HG03565 (cell line): Measurements from ENCODE around the gene CEMP1.
"Not testable (repeated sequence)": the region's sequence is repeated elsewhere in the genome, so short reads cannot be mapped to it uniquely, and the experiment has no call there.

Experiments
- ATAC-seq: cut with Tn5 transposase; IDR thresholded peaks from one replicate; pipeline ENCODE4 v1.9.1; 2021; ENCODE audit warnings: mild to moderate bottlenecking, moderate library complexity; ENCODE audit not compliant: unreplicated experiment

CEMP1 gene

GRCh38 chr16:2531371-2531695 is at the start of gene CEMP1:
Gene CEMP1, minus strand, starts transcription at chr16:2531408. Its CDS starts 335 bp downstream, at chr16:2531073.
- no peak for ATAC-seq

GRCh38 chr16:2580818-2581217 is 49.6 kb upstream of the CEMP1 start:
- not testable (repeated sequence) for ATAC-seq

- not testable (repeated sequence) for ATAC-seq
Observed at GRCh38 chr16:2580143-2580542, 48.9 kb upstream of the CEMP1 start.

- ATAC-seq = not testable (repeated sequence)
Observed at GRCh38 chr16:2578905-2579304, 47.7 kb upstream of the CEMP1 start.

GRCh38 chr16:2577044-2577443 is 45.8 kb upstream of the CEMP1 start:
- ATAC-seq = not testable (repeated sequence)

- ATAC-seq = not testable (repeated sequence)
Observed at GRCh38 chr16:2575839-2576238, 44.6 kb upstream of the CEMP1 start.

GRCh38 chr16:2572704-2573103 is 41.5 kb upstream of the CEMP1 start:
- ATAC-seq = not testable (repeated sequence)

- not testable (repeated sequence) for ATAC-seq
Observed at GRCh38 chr16:2568573-2568972, 37.4 kb upstream of the CEMP1 start.

GRCh38 chr16:2567506-2567905 is 36.3 kb upstream of the CEMP1 start:
- ATAC-seq = not testable (repeated sequence)

GRCh38 chr16:2560798-2561133 is 29.6 kb upstream of the CEMP1 start:
- not testable (repeated sequence) for ATAC-seq

- ATAC-seq = peak; percentile 48
Observed at GRCh38 chr16:2560131-2560797, 29.1 kb upstream of the CEMP1 start.

GRCh38 chr16:2557150-2557549 is 25.9 kb upstream of the CEMP1 start:
- not testable (repeated sequence) for ATAC-seq

GRCh38 chr16:2554709-2555425 is 23.7 kb upstream of the CEMP1 start:
- ATAC-seq = not testable (repeated sequence)

GRCh38 chr16:2551420-2551889 is 20.2 kb upstream of the CEMP1 start:
- ATAC-seq = not testable (repeated sequence)

- not testable (repeated sequence) for ATAC-seq
Observed at GRCh38 chr16:2550283-2550878, 19.2 kb upstream of the CEMP1 start.

- not testable (repeated sequence) for ATAC-seq
Observed at GRCh38 chr16:2543771-2544170, 12.6 kb upstream of the CEMP1 start.

GRCh38 chr16:2541409-2541808 is 10.2 kb upstream of the CEMP1 start:
- not testable (repeated sequence) for ATAC-seq

- not testable (repeated sequence) for ATAC-seq
Observed at GRCh38 chr16:2540912-2541311, 9.7 kb upstream of the CEMP1 start.

- not testable (repeated sequence) for ATAC-seq
Observed at GRCh38 chr16:2539845-2540458, 8.7 kb upstream of the CEMP1 start.

GRCh38 chr16:2539192-2539844 is 8.1 kb upstream of the CEMP1 start:
- not testable (repeated sequence) for ATAC-seq
